GM19239 (cell line): ENCODE results near the gene SPDYE1.
A peak's percentile ranks its signal among the peaks of the same experiment; 100 is the strongest.
"Not testable (repeated sequence)": the region's sequence is repeated elsewhere in the genome, so short reads cannot be mapped to it uniquely, and the experiment has no call there.

Experiments
- DNase-seq: peaks from one replicate; pipeline ENCODE4 v3.0.0; 2011; ENCODE audit warnings: low spot score; ENCODE audit not compliant: insufficient read length
- FAIRE-seq: peaks from 2 replicates; lab custom pipeline; 2011; peaks lifted over from hg19 to GRCh38; lab: Jason Lieb, UNC

The SPDYE1 gene

GRCh38 chr7:43990011-43990585 lies 7.6 kb upstream of the SPDYE1 start:
- FAIRE-seq, DNase-seq: not testable (repeated sequence)

GRCh38 chr7:43990829-43991228 lies 6.9 kb upstream of the SPDYE1 start:
- not testable (repeated sequence) for FAIRE-seq, DNase-seq

GRCh38 chr7:43992896-43993295 lies 4.8 kb upstream of the SPDYE1 start:
- FAIRE-seq, DNase-seq: not testable (repeated sequence)

GRCh38 chr7:43994681-43995080 lies 3.0 kb upstream of the SPDYE1 start:
- DNase-seq, FAIRE-seq: not testable (repeated sequence)

GRCh38 chr7:44012081-44012480 lies 14.4 kb downstream of the SPDYE1 start:
- not testable (repeated sequence) for DNase-seq, FAIRE-seq

- DNase-seq, result not testable (repeated sequence)
These were observed 17.4 kb downstream of the SPDYE1 start for GRCh38 chr7:44015090-44015489.

GRCh38 chr7:44018857-44019807 lies 21.4 kb downstream of the SPDYE1 start:
- DNase-seq (peak; percentile 90), FAIRE-seq (peak; percentile 53)

More at GRCh38 chr7:44015090-44015489, 17.4 kb downstream of the SPDYE1 start:
- FAIRE-seq, result not testable (repeated sequence)

GRCh38 chr7:44019825-44020224 lies 22.1 kb downstream of the SPDYE1 start:
- not testable (repeated sequence) for FAIRE-seq, DNase-seq

GRCh38 chr7:44022069-44022468 lies 24.4 kb downstream of the SPDYE1 start:
- FAIRE-seq, DNase-seq: not testable (repeated sequence)

- not testable (repeated sequence) for FAIRE-seq, DNase-seq
These were observed 25.2 kb downstream of the SPDYE1 start for GRCh38 chr7:44022796-44023467.

- not testable (repeated sequence) for DNase-seq, FAIRE-seq
These were observed 31.7 kb downstream of the SPDYE1 start for GRCh38 chr7:44029433-44029832.

GRCh38 chr7:44030029-44030428 lies 32.3 kb downstream of the SPDYE1 start:
- not testable (repeated sequence) for DNase-seq, FAIRE-seq

- not testable (repeated sequence) for FAIRE-seq, DNase-seq
These were observed 33.6 kb downstream of the SPDYE1 start for GRCh38 chr7:44031319-44031718.

- not testable (repeated sequence) for FAIRE-seq, DNase-seq
These were observed 34.3 kb downstream of the SPDYE1 start for GRCh38 chr7:44032031-44032430.

GRCh38 chr7:44033971-44034844 lies 36.5 kb downstream of the SPDYE1 start:
- not testable (repeated sequence) for FAIRE-seq, DNase-seq

- not testable (repeated sequence) for DNase-seq, FAIRE-seq
These were observed 38.7 kb downstream of the SPDYE1 start for GRCh38 chr7:44036364-44036763.

- not testable (repeated sequence) for FAIRE-seq, DNase-seq
These were observed 40.3 kb downstream of the SPDYE1 start for GRCh38 chr7:44037951-44038350.

- FAIRE-seq, DNase-seq: not testable (repeated sequence)
These were observed 40.9 kb downstream of the SPDYE1 start for GRCh38 chr7:44038553-44038952.

GRCh38 chr7:44038961-44039558 lies 41.4 kb downstream of the SPDYE1 start:
- not testable (repeated sequence) for DNase-seq, FAIRE-seq
